KOPT-K1 (cell line): ENCODE data around the gene MKKS.

ENCODE experiments used
- H3K27ac ChIP-seq: fragments of 200-600 bp; sonication (generic); 2 replicates; pipeline ENCODE4 v1.5.1; 2016; ENCODE audit warnings: antibody characterized with exemption, mild to moderate bottlenecking, low read depth, low read length; ENCODE audit not compliant: poor library complexity, severe bottlenecking
- H3K36me3 ChIP-seq: fragments of 200-600 bp; sonication (generic); 2 replicates; pipeline ENCODE4 v1.5.1; 2017; ENCODE audit warnings: antibody characterized with exemption, mild to moderate bottlenecking, low read length, moderate library complexity; ENCODE audit not compliant: insufficient read depth
- H3K9me3 ChIP-seq: fragments of 200-600 bp; sonication (generic); 2 replicates; pipeline ENCODE4 v1.5.1; 2017; ENCODE audit warnings: antibody characterized with exemption, low read length, mild to moderate bottlenecking; ENCODE audit not compliant: insufficient read depth, poor library complexity, severe bottlenecking

MKKS gene

GRCh38 chr20:10376270-10377075 is 57.5 kb downstream of the MKKS start:
- Histone ChIP-seq H3K36me3 (no peaks in the 10 kb centered on the region), H3K27ac (no peak overlapping the region), H3K9me3 (no peaks in the 10 kb centered on the region)

GRCh38 chr20:10375191-10375590 is 58.8 kb downstream of the MKKS start:
- H3K9me3 ChIP-seq = no peaks in the 10 kb centered on the region
- H3K36me3 ChIP-seq = no peaks in the 10 kb centered on the region
- H3K27ac ChIP-seq = no peak overlapping the region

GRCh38 chr20:10374036-10374435 is 60.0 kb downstream of the MKKS start:
- Histone ChIP-seq H3K36me3 (no peaks in the 10 kb centered on the region), H3K27ac (no peak overlapping the region), H3K9me3 (no peaks in the 10 kb centered on the region)

- H3K36me3 ChIP-seq = no peaks in the 10 kb centered on the region
- H3K27ac ChIP-seq = no peak overlapping the region
- H3K9me3 ChIP-seq = no peaks in the 10 kb centered on the region
Measured at GRCh38 chr20:10371467-10371866, 62.6 kb downstream of the MKKS start.

GRCh38 chr20:10370091-10370887 is 63.7 kb downstream of the MKKS start:
- Histone ChIP-seq H3K36me3 (no peaks in the 10 kb centered on the region), H3K9me3 (no peaks in the 10 kb centered on the region), H3K27ac (no peak overlapping the region)

GRCh38 chr20:10369723-10370090 is 64.3 kb downstream of the MKKS start:
- Histone ChIP-seq H3K9me3 (no peaks in the 10 kb centered on the region), H3K36me3 (no peaks in the 10 kb centered on the region), H3K27ac (no peak overlapping the region)

- no peak overlapping the region for H3K27ac ChIP-seq
- no peaks in the 10 kb centered on the region for H3K36me3 ChIP-seq
- H3K9me3 ChIP-seq = no peaks in the 10 kb centered on the region
Measured at GRCh38 chr20:10368702-10369041, 65.3 kb downstream of the MKKS start.

- Histone ChIP-seq H3K27ac (no peak overlapping the region), H3K9me3 (no peaks in the 10 kb centered on the region)
Measured at GRCh38 chr20:10367943-10368701, 65.9 kb downstream of the MKKS start.

GRCh38 chr20:10367693-10367942 is 66.4 kb downstream of the MKKS start:
- Histone ChIP-seq H3K27ac (no peak overlapping the region), H3K9me3 (no peaks in the 10 kb centered on the region)

More at GRCh38 chr20:10367943-10368701, 65.9 kb downstream of the MKKS start:
- H3K36me3 ChIP-seq = no peaks in the 10 kb centered on the region

GRCh38 chr20:10366898-10367692 is 66.9 kb downstream of the MKKS start:
- H3K9me3 ChIP-seq = no peaks in the 10 kb centered on the region
- H3K36me3 ChIP-seq = no peaks in the 10 kb centered on the region
- no peak overlapping the region for H3K27ac ChIP-seq

More at GRCh38 chr20:10367693-10367942, 66.4 kb downstream of the MKKS start:
- H3K36me3 ChIP-seq = no peaks in the 10 kb centered on the region

GRCh38 chr20:10362674-10363073 is 71.3 kb downstream of the MKKS start:
- Histone ChIP-seq H3K36me3 (no peaks in the 10 kb centered on the region), H3K27ac (no peak overlapping the region)

GRCh38 chr20:10360878-10361277 is 73.1 kb downstream of the MKKS start:
- Histone ChIP-seq H3K9me3 (no peaks in the 10 kb centered on the region), H3K36me3 (no peaks in the 10 kb centered on the region), H3K27ac (no peak overlapping the region)

More at GRCh38 chr20:10362674-10363073, 71.3 kb downstream of the MKKS start:
- H3K9me3 ChIP-seq = no peaks in the 10 kb centered on the region

GRCh38 chr20:10359621-10360040 is 74.4 kb downstream of the MKKS start:
- H3K27ac ChIP-seq = no peak overlapping the region
- H3K9me3 ChIP-seq = no peaks in the 10 kb centered on the region
- H3K36me3 ChIP-seq = no peaks in the 10 kb centered on the region

- Histone ChIP-seq H3K9me3 (no peaks in the 10 kb centered on the region), H3K36me3 (no peaks in the 10 kb centered on the region), H3K27ac (no peak overlapping the region)
Measured at GRCh38 chr20:10357974-10358373, 76.0 kb downstream of the MKKS start.
